ENCODE results near the gene PAQR4. TPM values are rescaled to one million over a fixed set of nuclear protein-coding genes. Genes with fewer than 3 reads are reported as not detected.

PAQR4 gene
- total and polyA plus RNA-seq, 2 of the 13 experiments (the other 11 are each of a cell fraction or from before 2014, with no cell fraction given), result 15.9 to 24.8 TPM

DNA sequence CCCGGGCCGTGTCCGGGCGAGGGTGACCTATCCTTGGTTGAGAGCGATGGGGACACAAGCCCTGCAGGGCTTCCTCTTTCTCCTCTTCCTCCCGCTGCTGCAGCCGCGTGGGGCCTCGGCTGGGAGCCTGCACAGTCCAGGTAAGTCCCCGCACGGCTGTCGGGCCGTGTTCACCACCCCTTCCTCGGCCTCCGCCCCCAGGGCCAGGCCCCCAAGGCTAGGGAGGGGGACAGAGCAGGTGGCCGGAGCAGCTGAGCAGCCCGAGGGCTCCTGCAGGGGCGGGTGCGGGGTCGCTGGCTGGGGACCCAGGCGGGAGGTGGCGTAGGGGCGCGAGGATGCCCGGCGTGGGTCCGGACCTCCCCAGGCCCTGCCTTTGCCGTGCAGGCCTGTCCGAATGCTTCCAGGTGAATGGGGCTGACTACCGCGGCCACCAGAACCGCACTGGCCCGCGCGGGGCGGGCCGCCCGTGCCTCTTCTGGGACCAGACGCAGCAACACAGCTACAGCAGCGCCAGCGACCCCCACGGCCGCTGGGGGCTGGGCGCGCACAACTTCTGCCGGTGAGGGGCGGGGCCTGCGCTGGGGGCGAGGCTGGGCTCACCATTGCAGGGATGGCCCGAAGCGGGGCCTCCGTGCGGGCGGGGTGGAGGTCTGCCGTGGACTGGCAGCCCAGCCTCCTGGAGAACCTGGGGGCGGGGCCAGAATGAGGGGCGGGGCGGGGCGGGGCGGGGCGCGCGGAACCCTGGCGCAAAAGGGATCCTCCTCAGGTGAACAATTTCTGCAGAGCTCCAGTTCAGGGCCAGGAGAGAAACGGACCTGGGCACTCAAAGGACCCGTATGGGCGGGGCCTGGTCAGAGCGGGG lies 4.4 kb upstream of the PAQR4 start (continued):
- no peak for TF ChIP-seq ARHGAP35 (CRISPR knock-in tag; IDR thresholded peaks at IDR 0.05; ENCODE audit: borderline replicate concordance)
- TF ChIP-seq, protein P1, sequence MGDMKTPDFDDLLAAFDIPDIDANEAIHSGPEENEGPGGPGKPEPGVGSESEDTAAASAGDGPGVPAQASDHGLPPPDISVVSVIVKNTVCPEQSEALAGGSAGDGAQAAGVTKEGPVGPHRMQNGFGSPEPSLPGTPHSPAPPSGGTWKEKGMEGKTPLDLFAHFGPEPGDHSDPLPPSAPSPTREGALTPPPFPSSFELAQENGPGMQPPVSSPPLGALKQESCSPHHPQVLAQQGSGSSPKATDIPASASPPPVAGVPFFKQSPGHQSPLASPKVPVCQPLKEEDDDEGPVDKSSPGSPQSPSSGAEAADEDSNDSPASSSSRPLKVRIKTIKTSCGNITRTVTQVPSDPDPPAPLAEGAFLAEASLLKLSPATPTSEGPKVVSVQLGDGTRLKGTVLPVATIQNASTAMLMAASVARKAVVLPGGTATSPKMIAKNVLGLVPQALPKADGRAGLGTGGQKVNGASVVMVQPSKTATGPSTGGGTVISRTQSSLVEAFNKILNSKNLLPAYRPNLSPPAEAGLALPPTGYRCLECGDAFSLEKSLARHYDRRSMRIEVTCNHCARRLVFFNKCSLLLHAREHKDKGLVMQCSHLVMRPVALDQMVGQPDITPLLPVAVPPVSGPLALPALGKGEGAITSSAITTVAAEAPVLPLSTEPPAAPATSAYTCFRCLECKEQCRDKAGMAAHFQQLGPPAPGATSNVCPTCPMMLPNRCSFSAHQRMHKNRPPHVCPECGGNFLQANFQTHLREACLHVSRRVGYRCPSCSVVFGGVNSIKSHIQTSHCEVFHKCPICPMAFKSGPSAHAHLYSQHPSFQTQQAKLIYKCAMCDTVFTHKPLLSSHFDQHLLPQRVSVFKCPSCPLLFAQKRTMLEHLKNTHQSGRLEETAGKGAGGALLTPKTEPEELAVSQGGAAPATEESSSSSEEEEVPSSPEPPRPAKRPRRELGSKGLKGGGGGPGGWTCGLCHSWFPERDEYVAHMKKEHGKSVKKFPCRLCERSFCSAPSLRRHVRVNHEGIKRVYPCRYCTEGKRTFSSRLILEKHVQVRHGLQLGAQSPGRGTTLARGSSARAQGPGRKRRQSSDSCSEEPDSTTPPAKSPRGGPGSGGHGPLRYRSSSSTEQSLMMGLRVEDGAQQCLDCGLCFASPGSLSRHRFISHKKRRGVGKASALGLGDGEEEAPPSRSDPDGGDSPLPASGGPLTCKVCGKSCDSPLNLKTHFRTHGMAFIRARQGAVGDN (CRISPR knock-in tag; IDR thresholded peaks at IDR 0.05), result peak; percentile 44; the same call in 1 of the 2 replicates
- TF ChIP-seq ISL2 (CRISPR knock-in tag; IDR thresholded peaks at IDR 0.05), result no peak
- TF ChIP-seq NFKB2 (CRISPR knock-in tag; IDR thresholded peaks at IDR 0.05; ENCODE audit: borderline replicate concordance), result peak; percentile 32; the same call in 1 of the 2 replicates
- peak; percentile 15 for TF ChIP-seq YY1 (IDR thresholded peaks at IDR 0.05; ENCODE audit: insufficient read depth, insufficient replicate concordance, low read depth, low read length)
- TF ChIP-seq ZBED4 (CRISPR knock-in tag; IDR thresholded peaks at IDR 0.05; ENCODE audit: borderline replicate concordance), result 0 out of 2 replicates have a peak, but pooled peaks have one; percentile 26
- TF ChIP-seq HOXA3 (CRISPR knock-in tag; IDR thresholded peaks at IDR 0.05), result 0 out of 2 replicates have a peak, but pooled peaks have one; percentile 12
- TF ChIP-seq ZNF431 (CRISPR knock-in tag; IDR thresholded peaks at IDR 0.05; ENCODE audit: borderline replicate concordance, low read depth), result no peak
- no peak for TF ChIP-seq DR1 (CRISPR knock-in tag; IDR thresholded peaks at IDR 0.05)
- no peak for TF ChIP-seq SP1 (IDR thresholded peaks at IDR 0.05)
- peak; percentile 68; the same call in 1 of the 2 replicates for TF ChIP-seq SP1 (CRISPR knock-in tag; IDR thresholded peaks at IDR 0.05)
- TF ChIP-seq NCOA1 (CRISPR knock-in tag; IDR thresholded peaks at IDR 0.05), result no peak
- no peak for TF ChIP-seq SPEN (CRISPR knock-in tag; IDR thresholded peaks at IDR 0.05; ENCODE audit: low read depth)
- 0 out of 4 replicates have a peak, but pooled peaks of 1 of the 2 experiments have one; percentile 33 for TF ChIP-seq POLR2A (IDR thresholded peaks at IDR 0.05; ENCODE audit: insufficient read depth in 1 of 2, low read depth in 2 of 2, low read length in 2 of 2)
- TF ChIP-seq FOXO1 (CRISPR knock-in tag; IDR thresholded peaks at IDR 0.05), result no peak
- no peak for TF ChIP-seq ZC3H13 (CRISPR knock-in tag; IDR thresholded peaks at IDR 0.05)
- TF ChIP-seq, protein P2, sequence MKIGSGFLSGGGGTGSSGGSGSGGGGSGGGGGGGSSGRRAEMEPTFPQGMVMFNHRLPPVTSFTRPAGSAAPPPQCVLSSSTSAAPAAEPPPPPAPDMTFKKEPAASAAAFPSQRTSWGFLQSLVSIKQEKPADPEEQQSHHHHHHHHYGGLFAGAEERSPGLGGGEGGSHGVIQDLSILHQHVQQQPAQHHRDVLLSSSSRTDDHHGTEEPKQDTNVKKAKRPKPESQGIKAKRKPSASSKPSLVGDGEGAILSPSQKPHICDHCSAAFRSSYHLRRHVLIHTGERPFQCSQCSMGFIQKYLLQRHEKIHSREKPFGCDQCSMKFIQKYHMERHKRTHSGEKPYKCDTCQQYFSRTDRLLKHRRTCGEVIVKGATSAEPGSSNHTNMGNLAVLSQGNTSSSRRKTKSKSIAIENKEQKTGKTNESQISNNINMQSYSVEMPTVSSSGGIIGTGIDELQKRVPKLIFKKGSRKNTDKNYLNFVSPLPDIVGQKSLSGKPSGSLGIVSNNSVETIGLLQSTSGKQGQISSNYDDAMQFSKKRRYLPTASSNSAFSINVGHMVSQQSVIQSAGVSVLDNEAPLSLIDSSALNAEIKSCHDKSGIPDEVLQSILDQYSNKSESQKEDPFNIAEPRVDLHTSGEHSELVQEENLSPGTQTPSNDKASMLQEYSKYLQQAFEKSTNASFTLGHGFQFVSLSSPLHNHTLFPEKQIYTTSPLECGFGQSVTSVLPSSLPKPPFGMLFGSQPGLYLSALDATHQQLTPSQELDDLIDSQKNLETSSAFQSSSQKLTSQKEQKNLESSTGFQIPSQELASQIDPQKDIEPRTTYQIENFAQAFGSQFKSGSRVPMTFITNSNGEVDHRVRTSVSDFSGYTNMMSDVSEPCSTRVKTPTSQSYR (CRISPR knock-in tag; IDR thresholded peaks at IDR 0.05; ENCODE audit: borderline replicate concordance), result peak; percentile 65; the same call in 1 of the 2 replicates
- TF ChIP-seq RFX3 (CRISPR knock-in tag; IDR thresholded peaks at IDR 0.05), result no peak
- TF ChIP-seq YEATS4 (CRISPR knock-in tag; IDR thresholded peaks at IDR 0.05; ENCODE audit: borderline replicate concordance), result 0 out of 2 replicates have a peak, but pooled peaks have one; percentile 26
